Measurements from ENCODE around the gene SMKR1.
"Not testable (repeated sequence)": the region's sequence is repeated elsewhere in the genome, so short reads cannot be mapped to it uniquely, and the experiment has no call there.

Gene SMKR1

DNA sequence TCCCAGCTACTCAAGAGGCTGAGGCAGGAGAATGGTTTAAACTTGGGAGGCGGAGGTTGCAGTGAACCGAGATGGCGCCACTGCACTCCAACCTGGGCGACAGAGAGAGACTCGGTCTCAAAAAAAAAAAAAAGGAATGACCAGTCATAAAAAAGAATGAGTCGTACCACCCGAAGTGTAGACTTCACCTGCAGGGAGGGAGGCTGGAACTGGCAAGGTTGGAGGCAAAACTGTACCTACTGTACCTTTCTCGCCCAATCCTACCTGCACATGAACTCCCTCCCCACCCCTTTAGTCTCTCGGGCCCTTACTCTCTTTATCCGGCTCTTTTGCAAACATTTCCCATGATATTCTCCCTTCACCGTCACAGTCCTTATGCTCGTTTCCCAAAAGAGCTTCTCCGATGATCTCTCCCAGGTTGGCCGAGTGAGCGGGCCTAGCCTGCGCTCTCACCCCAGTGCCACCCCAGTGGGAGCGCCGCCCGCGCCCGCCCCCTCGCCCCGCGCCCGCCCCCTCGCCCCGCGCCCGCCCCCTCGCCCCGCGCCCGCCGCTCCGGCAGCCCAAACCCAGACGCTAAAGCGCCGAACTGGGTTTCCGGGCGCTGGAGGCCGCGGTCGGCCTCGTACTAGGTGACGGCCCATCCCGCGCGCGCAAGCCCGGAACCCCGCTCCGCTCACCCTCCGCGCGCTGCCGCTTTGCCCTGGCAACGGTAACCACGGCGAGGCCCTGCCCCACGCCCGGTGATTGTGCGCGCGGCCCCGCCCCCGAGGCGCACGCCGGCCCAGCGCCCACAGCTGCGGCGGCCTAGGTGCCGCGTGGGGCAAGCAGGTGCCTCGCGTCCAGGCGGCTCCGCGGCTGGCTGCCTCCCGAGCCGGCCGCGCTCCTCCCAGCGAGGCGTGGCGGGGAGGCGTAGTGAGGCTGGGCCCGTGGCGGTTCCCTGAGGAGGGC lies at the start of gene SMKR1:
TSS of gene SMKR1 (plus strand) at position 772 of the 948 bp plus-strand sequence. CDS start 294 bp downstream, outside the sequence.
- DNase-seq, result peak; percentile 81

- no peak for DNase-seq
Measured at GRCh38 chr7:129452589-129453231, 49.6 kb upstream of the SMKR1 start.

DNA sequence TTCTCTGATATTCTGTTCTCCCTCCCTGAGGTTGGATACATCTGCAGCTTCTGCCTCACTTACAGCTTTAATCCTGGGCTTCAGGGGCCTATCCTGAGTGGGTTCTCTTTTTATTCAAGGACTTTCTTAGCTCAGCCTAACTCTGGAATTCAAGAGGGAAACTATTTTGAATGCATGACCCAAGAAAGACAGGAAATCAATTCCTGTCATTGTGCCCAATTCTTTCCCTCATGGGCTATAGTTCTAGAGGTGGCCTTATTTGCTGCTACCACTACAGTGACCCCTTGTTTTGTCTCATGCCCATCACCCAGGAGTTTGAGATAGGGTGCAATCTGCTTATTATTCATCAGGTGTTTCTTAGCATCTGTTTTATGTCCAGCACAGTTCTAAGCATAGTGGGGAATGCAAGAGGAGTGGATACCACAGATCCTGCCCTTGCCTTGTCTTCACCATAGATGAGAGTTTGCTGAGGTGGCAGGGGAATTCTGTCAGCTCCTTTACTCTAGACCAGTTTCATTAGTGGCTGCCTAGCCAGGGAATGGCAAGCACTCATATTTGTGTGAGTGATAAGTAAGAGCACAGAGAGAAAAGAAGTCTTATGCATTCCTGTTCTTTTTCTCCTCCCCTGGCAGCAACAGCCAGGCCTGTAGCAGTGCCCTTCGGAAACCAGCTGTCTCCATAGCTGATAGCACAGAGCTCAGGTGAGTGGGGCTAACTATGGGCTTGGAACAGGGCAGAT lies 48.7 kb upstream of the SMKR1 start:
- DNase-seq, result no peak

GRCh38 chr7:129454249-129454551 lies 48.1 kb upstream of the SMKR1 start:
- DNase-seq, result no peak

DNA sequence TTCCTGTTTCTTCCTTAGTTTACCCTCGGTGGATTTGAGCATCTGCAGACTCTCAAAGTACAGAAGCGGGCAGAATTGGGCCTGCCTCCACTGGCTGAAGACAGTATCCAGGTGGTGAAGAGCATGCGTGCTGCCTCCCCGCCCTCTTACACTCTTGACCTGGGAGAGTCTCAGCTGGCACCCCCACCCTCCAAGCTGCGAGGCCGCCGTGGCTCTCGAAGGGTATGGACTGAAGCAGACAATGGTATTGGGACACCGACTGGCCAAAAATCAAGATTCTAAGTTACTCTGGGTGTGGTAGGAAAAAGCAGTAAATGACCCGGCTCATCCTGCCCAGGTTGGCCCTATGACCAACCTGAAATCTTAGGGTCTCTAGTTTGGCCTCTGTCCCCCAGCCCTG lies 45.9 kb upstream of the SMKR1 start:
- no peak for DNase-seq

- DNase-seq, result no peak
Measured at GRCh38 chr7:129457101-129457500, 45.2 kb upstream of the SMKR1 start.

GRCh38 chr7:129458171-129458570 lies 44.2 kb upstream of the SMKR1 start:
- no peak for DNase-seq

DNA sequence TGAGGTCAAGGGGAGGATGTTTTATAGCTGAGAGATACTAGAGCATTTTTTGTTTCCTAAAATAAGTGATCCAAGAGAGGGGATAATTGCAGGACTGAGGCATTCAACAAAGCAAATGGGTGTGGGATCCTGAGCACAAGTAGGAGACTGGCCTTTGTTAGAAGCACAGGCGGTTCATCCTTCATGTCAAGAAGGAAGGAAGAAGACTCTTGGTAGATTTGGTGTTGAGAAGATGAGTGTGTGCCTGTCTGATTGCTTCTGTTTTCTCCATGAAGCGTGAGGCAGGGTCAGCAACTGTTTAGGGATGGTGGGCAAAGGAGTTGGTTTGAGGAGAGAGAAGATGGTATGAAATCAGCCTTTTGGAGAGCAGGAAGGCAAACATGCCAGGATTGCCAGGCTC lies 40.5 kb upstream of the SMKR1 start:
- DNase-seq, result no peak

GRCh38 chr7:129462420-129462819 lies 39.9 kb upstream of the SMKR1 start:
- no peak for DNase-seq

DNA sequence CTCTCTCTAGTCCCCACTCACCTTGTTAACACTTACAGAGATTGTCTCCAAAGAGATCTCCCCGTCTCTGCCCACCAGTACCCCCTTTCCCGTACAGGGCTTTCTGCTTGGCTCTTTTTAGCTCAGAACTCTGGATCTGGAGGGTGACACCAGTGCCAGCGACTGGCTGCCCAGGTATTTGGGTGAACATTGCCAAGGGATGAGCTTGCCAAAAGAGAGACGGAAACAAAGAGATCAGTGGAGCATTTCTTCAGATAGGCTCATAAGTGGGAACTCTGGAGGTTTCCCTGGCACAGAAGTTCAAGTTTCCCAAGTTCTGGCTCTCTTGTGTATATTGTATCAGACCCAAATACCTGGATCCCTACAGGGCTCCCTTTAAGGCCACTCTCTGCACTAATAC lies 38.1 kb upstream of the SMKR1 start:
- no peak for DNase-seq

- no peak for DNase-seq
Measured at GRCh38 chr7:129465080-129465479, 37.3 kb upstream of the SMKR1 start.

DNA sequence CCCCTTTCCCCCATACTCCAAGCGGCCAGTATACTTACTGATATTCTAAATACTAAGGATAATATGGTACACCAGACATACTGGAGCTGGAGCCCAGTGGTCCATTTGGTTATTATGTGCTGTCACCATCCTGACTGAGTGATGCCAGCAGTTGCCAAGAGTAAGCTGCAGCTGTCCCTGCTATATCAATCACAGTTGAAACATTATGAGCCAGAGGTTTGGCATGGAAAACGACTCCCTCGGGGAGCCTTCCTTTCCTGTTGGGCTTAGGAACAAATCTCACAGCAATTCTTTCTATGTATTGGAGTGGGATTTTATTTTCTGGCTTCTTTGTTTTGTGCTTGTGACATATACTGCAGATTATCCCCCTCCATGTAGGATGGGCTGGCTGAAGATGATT lies 35.5 kb upstream of the SMKR1 start:
- no peak for DNase-seq

GRCh38 chr7:129468087-129468486 lies 34.2 kb upstream of the SMKR1 start:
- DNase-seq, result no peak

DNA sequence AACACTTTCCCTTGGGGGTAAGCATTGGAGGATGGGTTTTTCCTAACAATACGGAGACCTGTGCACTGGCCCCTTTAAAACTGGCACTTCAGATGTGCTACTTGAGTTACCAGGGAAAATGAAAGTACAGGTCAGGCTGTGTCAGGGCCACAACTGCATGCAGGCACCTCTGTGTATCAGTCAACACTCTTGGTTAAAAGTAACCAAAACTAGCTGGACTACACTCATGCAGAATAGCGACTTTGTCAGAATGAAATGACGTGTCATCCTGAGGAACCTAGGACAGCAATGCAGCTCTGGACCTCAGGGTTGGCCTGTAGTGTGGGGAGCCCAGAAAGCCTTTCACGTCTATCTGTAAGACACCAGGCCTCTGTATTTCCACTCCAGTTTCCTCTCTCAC lies 33.8 kb upstream of the SMKR1 start:
- no peak for DNase-seq

DNA sequence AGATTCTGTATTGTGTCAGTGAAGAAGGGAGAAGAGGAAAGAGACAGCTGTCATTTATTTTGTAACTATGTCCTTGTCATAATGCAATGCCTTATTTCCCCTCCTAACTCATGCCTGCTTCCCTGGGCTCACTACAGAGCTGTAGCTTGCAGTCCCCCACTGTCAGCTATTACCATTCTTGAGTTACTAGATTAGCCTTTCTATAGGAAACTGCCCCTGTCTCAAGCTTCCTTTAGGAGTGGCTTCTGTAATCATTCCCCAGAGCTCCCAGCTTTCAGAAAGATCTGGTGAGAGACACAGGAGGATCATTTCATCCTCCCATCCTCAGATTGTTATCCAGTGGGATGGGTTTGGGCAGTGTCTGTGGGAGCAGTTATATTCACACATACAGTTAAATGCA lies 32.4 kb upstream of the SMKR1 start:
- no peak for DNase-seq

GRCh38 chr7:129470411-129470810 lies 31.9 kb upstream of the SMKR1 start:
- DNase-seq, result no peak

DNA sequence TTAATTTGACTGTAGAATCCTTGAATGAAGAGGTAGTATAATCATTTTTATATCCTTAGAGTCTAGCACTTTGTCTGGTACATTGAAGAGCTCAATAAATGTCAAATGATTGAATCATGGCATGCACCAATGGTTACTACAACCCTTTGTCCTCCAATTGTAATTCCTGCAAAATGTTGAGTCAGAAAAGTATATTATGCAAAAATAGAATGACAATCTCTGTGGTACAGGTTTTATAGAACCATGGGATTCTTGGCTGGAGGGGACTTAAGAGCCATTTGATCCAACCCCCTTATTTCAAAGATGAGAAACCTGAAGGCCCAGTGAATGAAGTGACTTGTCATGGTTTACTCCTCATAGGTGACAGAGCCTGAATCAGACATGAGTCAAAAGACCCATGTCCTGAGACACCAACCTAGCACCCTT lies 30.9 kb upstream of the SMKR1 start:
- no peak for DNase-seq

DNA sequence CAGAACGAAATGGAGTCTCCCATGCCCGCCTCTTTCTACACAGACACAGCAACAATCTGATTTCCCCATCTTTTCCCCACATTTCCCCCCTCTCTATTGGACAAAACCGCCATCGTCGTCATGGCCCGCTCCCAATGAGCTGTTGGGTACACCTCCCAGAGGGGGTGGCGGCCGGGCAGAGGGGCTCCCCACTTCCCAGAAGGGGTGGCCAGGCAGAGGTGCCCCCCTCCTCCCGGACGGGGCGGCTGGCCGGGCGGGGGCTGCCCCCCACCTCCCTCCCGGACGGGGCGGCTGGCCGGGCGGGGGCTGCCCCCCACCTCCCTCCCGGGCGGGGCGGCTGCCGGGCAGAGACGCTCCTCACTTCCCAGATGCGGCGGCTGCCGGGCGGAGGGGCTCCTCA lies 26.4 kb upstream of the SMKR1 start:
- not testable (repeated sequence) for DNase-seq

DNA sequence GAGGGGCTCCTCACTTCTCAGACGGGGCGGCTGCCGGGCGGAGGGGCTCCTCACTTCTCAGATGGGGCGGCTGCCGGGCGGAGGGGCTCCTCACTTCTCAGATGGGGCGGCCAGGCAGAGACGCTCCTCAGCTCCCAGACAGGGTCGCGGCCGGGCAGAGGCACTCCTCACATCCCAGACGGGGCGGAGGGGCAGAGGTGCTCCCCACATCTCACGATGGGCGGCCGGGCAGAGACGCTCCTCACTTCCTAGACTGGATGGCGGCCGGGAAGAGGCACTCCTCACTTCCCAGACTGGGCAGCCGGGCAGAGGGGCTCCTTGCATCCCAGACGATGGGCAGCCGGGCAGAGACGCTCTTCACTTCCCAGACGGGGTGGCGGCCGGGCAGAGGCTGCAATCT lies 25.9 kb upstream of the SMKR1 start:
- DNase-seq, result not testable (repeated sequence)

DNA sequence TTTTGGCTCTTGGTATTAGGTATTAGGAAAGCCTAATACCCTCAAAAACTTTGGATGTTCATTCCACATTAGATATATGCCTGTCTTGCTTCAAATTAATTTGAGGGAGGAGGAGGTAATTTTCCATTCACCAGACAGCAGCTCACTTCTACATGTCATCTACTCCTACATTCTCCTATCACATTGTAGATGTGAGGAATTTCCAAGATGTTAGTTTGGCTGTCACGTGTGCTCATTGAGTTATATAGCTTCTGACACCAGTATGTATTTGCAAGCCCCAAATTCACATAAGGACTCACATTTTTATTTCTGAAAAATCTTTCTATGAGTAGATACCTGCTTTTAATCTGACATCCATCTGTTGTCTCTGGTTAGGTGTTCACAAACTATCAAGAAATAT lies 22.5 kb upstream of the SMKR1 start:
- no peak for DNase-seq

DNA sequence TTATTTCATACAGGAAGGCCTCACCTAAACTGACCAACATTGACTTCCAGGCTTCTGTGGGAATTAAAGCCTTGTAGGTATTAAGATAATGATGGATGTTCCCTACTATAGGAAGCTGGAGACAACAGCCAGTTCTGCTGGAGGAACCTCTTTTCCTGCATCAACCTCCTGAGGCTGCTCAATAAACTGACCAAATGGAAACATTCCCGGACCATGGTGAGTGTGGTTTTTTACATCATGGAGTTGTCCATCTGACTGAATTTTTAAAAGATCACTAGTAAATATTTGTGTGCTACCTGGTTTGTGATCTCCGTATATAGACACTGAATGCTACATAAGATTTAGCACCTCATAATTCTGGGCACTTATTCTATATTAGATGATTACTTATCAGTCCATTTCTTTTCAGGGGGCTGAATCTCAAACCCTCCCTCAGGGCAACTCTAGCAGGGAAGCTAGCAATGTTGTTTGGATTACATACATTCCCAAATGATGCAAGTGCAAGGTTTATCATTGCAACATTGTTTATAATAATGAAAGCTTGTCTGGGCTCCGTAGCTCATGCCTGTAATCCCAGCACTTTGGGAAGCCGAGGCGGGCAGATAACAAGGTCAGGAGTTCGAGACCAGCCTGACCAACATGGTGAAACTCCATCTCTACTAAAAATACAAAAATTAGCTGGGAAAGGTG lies 21.5 kb upstream of the SMKR1 start:
- DNase-seq, result no peak

DNA sequence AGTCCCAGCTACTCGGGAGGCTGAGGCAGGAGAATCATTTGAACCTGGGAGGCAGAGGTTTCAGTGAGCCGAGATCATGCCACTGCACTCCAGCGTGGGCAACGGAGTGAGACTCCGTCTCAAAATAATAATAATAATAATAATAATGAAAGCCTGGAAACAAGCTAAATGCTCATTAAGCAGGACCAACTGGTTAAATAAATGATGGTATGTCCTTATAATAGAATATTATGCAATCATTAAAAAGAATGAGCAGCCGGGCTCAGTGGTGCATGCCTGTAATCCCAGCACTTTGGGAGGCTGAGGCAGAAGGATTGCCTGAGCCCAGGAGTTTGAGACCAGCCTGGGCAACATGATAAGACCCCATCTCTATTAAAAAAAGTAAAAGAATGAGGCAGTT lies 21.0 kb upstream of the SMKR1 start:
- DNase-seq, result not testable (repeated sequence)

DNA sequence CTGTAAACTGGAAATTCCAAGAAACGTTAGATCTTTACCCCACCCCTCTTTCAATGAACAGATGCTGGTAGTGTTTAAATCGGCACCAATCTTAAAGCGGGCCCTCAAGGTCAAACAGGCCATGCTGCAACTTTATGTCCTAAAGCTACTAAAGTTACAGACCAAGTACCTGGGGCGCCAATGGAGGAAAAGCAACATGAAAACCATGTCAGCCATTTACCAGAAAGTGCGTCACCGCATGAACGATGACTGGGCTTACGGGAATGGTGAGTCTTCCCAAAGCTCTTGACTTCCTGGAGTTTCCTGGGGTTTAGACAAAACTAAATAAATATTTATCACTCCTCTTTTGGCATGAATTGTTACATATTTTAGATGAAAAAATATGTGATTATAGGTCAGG lies 19.6 kb upstream of the SMKR1 start:
- DNase-seq, result no peak

All from 8988T (cell line).